GM20431 (cell line): ENCODE results near the gene FRMD4B.

Experiments
- in situ Hi-C: fragments of 300-500 bp; cut with MseI, MboI; formaldehyde crosslinking; loops from one replicate; pipeline ENCODE4 v1.15.0; 2020; ENCODE audit warnings: low sequenced_read_pairs; ENCODE audit not compliant: unreplicated experiment

FRMD4B gene

DNA sequence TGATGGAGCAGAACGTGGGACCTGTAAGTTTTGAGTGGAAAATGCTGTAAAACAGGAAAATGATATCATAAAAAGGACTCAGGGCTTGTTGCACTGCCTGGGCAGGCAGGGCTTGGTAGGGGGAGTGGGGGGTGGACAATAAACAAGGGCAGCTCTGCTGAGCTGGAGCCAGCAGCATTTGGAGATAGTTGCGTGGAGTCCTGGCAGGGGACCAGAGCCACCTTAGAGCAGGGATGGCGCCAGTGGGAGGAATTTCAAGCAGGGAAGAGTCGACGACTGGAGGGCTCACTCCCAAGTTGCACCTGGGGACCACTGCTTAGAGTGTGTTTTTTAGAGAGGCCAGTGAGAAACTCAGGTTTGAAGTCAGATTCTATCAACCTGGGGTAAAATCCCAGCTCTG, 22.7 kb upstream of the FRMD4B start:
- in situ Hi-C loops = loop anchor here (25.0 kb wide), 1 partner anchor 246 kb away; no protein-coding TSS in a partner anchor

DNA sequence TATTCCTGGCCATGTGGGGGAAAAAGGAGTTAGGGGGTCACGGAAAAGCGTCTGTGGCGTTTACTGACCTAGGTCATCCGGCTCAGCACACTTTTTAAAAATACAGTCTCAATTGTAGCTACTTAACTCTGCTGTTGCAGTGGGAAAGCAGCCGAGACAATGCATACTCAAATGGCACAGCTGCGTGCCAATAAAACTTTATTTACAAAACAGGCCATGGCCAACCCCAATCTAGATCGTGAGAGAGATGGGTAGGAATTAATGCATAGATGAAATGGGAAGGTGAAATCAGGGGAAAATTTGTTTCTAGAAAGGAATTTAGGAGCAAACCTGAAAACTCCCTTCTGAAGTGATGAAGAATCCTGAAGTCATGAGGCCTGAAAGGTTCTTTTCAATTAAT, 22.0 kb upstream of the FRMD4B start:
- in situ Hi-C loops = loop anchor here (25.0 kb wide), 1 partner anchor 246 kb away; no protein-coding TSS in a partner anchor

DNA sequence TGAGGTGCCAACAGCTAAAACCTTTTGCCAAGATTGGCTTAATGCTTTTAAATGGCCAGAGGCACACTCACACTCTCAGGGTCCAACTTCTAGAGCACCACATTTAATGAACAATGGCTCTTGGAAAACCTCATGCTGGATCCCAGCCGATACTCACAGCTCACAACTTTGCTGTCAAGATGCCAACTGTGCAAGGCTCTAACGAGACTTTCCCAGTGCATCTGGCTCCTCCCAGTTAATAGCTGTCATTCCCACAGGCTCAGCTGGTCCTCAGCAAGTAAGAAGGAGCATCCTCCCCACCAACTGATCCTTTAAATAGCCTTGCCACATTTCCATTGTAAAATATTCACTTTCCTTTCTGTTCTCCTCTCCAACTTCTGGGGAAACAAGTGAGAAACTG, 20.3 kb upstream of the FRMD4B start:
- in situ Hi-C loops = loop anchor here (25.0 kb wide), 1 partner anchor 244 kb away; no protein-coding TSS in a partner anchor

DNA sequence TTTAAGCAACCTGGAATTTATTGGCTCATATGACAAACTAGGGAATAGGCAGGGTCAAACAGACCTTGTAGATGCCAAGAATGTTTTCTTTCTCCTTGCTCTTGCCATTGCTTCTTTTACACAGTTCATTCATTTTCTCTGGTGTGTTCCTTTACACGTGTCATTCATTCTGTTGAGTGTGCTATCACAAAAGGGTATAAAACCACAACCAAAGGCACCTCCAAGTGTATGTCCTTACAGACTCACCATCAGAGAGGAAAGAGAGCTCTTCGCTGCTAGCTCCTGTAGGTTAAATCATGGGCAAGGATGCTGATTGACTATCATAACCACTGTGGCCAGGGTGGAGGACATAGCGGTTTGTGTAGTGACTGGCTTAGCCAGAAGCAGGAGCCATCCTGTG, 19.2 kb upstream of the FRMD4B start:
- in situ Hi-C loops = loop anchor here (25.0 kb wide), 1 partner anchor 243 kb away; no protein-coding TSS in a partner anchor

DNA sequence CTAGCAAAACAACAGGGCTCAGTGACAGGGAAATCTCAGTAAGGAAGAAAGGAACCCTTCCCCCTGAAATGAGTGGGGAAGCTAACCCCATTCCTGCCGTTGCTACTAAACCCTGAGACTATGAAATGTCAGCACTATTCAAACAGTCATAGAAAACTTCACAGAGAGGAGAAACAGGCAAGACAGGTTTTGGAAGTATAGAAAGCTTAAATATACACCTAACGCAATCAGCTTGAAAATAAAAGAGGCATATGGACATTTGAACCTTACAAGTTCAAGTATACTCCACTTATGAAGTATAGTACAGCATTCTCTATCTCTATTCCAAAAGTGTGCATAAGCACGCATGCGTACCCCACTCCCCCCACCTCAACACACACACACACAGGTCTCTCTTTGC, 17.6 kb upstream of the FRMD4B start:
- in situ Hi-C loops = loop anchor here (25.0 kb wide), 1 partner anchor 241 kb away; no protein-coding TSS in a partner anchor

DNA sequence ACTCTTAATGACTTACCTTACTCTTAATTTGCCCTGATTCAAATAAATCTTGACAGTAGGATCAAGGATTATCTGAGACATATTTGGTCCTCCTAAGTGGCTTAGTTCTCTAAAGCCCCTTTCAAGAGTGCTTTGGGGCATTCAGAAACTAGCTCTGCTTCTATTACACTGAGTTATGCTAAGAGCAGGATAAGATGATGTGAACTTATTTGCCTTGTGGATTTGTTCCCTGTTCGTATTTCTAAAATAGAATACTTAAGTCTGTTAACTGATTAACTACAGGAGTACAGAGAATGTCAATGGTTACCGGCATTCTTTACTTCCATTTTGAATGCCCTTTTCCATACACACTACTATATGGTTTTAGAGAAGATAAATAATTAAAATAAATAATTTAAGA, 14.8 kb upstream of the FRMD4B start:
- in situ Hi-C loops = loop anchor here (25.0 kb wide), 1 partner anchor 238 kb away; no protein-coding TSS in a partner anchor

DNA sequence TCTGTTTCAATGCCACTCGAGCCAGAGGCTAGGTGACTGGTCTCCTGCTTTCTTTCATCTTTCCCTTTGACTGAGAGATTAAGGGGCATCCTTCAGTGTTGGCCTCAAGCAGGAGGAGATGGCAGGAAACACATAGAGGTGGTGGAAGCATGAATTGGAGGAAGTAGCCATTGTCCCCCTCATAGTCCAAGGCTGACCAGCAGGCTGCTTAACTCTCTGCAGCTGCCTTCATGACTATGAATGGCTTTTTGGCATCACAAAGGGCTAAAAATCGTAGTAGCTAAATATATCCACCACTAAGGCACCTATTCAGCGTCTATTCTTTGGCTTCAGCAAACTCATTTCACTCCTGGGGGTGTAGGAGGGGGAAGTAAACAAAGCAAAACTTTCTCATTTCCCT, 7.0 kb upstream of the FRMD4B start:
- in situ Hi-C loops = no loop called here

DNA sequence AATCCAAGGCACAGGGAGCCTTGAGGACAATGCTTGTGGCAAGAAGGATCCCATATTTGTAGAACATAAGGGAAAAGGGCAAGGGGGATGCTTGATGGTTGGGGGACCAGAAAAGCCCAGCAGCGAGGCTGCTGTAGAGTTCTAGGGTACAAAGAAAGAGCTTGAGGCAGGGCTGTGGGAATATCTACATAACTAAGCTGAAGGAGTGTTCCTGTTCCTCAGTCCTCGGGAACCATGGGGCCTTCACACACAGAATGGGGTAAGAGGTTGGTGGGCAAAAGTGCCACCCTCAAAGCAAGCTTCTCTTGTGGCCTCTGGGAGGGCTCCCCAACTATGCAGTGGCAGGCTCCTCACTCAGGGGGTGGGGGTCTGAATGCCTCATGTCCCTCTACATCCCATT, 6.5 kb upstream of the FRMD4B start:
- in situ Hi-C loops = no loop called here

DNA sequence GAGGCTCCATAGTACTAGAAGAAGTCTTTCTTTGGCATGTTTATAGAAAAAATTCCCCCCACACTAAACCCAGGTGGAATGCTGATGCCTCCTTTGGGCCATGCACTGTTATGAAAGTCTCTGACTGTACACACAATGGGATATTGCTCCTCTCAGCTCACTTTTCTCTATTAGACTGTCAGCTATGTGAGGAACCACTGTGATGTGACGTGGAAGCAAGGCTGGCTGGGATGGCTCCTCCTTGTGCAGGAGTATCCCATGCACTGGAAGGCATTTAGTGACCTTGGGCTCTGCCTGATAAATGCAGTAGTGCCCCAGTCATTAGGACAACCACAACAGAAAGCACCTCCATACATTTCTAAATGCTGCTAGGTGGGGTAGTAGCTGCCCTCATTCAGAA, 5.7 kb upstream of the FRMD4B start:
- in situ Hi-C loops = no loop called here

DNA sequence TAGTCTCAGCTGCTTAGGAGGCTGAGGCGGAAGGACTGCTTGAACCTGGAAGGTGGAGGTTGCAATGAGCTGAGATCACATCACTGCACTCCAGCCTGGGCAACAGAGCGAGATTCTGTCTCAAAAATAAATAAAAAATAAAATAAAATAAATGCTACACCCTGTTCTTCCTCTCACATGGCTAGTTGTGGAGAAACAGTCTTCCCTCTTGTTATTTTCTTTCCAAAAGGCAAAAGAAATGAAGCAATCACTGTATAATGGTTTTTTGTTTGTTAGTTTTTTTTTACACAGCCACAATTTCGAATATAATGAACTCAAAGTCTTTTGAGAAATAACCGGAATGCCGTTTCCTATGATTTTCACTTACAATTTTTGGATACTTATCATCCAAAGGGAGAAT, 4.9 kb upstream of the FRMD4B start:
- in situ Hi-C loops = no loop called here

DNA sequence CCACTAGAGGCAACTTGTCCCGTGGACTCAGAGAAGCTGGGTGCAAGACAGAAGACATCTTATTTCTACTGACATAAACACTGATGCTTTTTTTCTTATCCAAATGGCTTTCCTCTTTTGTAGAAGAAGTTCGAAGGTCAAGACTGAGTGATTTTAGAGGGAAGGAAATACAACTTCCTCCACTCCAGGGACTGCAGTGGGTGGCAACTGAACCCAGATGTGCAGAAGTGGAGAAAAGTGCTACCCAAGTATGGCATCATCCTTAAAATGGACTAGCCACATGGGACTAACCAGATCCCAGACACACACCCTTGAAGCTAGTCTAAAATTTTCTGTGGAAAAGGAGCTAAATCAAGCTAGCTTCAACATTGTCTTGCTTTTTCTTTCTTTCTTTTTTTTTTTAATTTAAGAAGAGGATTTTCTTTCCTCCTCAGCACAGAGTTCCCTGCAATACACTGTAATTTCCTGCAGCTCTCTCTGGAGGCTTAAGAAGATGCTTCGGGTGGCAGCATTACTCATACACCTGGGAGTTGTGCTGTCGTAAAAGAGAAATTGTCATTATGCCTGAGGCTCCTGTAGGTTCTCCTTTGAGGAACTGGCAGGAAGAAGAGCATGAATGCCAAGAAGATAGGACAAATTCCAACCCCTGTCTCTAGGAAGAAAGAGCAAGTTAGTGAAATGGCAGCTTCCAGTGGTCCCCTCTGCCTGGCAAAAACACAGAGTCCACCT, 3.8 kb upstream of the FRMD4B start:
- in situ Hi-C loops = no loop called here

DNA sequence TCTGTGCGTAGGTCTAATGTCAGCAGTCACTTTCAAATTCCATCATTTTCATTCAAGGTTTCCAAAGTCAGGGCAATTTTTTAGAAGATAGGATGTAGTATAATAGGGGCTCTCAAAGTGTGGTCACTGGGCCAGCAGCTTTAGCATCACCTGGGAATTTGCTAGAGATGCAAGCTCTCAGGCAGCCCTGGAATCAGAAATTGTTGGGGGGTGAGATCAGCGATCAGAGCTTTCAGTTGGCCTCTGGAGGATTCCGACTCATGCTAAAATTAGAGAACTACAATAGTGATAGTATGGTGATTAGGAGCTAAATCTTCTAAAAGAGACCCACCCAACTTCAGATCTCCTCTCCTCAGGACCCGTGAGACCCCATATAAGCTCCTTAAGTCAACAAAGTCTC, 2.4 kb upstream of the FRMD4B start:
- in situ Hi-C loops = no loop called here

DNA sequence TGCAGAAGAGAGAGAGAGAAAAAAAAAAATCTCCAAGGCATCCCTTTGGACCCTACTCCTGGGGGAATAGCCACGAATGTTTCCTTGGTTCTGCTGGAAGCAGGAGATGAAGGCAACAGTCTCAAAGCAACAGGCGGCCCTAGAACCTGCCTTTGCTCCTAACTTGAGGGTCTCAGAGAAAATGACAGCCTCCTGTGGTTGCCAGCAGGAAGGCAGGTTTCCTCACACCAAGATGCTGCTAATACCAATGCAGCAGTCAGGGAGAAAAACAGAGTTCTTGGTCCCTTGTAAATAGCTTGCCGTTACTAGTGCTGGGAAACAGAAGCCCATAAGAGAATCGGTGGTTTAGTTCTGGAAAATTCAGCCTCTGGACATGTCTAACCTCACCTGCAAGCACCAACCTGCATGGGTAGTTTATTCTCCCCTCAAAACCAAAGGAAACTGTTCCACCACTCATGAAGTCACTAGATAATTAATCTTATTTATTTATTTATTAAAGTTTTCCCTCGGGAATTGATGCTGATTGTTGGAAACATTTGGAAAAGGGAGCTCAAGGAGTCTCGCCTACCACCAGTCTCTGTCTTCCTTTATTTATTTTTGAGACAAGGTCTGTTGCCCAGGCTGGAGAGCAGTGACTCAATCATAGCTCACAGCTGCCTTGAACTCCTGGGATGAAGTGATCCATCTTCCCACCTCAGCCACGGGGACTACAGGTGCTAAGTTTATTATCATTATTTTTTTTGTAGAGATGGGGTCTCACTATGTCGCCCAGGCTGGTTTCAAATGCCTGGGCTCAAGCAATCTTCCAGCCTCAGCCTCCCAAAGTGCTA, 883 bp upstream of the FRMD4B start:
- in situ Hi-C loops = no loop called here

DNA sequence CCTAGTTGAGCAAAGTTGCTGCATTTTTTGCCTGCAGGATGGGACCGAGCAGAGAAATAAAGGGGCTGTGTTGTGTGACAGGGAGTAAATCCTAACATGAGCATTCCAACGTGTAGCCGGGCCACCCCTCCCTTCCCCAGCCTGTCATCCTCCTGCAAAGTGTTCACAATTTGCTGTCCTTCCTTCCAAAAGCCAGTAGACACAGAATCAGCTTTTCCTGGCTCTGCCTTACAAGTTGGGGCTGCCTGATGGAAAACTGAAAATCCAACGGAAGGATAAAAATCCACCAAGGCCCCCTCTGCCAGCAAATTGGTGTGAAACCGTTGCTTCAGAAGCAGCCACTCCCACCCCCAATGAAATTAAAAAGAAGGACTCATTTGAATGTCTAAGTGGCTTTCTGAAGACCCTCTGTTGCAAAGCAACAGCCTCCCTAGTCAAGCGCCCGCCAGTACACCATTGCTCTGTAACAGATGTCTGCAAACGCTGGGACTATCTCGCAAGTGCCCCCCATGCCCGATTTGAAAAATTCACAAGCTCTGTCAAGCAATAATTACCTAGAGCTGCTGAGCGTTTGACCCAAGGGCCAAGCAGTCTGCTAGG, 665 bp downstream of the FRMD4B start:
- in situ Hi-C loops = no loop called here

DNA sequence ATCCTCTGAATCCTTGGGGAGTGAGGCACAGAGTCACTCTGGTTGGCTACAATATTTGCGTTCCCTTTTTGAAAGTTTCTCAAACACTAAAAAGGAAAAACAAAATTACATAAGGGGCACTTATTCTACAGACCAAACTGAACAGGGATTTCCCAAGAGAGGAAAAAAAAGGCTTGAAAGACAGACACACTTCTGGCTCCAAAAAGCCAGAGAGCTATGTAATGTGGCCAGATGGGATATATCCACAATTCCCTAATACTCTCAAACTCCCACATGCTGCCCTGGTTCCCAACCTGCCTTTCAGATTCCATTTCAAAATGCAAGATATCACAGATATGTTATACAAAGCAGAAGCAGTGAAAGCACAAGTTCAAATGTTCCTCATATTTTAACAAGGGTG, 1.6 kb downstream of the FRMD4B start:
- in situ Hi-C loops = no loop called here

DNA sequence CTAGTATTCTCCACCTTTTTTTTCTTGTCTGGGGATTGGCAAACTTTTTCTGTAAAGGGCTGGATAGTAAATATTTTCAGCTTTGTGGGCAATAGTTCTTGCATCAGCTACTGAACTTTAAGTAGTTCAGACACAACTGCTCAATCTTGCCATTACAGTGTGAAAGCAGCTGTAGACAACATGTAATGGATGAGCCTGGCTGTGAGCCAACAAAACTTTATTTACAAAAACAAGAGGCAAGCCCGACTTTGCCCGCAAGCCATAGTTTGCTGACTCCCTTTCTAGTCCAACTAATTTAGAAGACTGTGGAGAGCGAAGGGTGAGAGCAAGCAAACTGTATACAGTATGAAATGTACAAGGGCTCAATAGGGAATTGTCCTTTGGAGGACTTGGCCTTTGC, 6.2 kb downstream of the FRMD4B start:
- in situ Hi-C loops = no loop called here

DNA sequence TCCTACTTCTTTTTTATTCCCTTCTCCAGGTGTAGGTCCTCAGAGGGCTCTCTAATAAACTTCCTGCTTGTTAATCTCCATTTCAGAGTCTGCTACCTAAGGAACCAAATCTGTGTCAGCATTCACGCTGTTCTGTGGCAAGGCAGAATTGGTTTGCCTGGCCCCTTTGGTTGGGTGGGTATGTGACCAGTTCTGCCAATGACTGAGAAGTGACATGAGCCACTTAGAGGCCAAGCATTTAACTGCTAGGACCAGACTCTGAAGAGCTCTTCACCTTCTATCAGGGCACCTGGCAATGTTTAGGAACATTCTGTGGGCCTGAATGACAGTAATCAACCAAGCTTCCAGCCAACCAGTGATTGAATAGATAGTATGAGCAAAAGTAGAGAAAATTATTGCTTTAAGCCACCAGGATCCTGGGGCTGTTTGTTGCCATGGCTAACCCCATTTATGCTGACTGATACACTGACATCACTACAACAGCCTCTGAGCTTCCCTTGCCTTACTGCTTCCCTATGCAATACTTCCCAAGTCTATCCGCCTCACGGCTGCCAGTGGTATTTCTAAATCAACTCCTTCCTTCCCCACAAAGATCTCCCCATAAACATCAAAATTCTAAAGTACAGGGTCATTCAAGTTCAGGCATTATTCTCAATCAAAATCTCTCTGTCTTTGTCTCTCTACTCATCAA, 7.6 kb downstream of the FRMD4B start:
- in situ Hi-C loops = no loop called here

DNA sequence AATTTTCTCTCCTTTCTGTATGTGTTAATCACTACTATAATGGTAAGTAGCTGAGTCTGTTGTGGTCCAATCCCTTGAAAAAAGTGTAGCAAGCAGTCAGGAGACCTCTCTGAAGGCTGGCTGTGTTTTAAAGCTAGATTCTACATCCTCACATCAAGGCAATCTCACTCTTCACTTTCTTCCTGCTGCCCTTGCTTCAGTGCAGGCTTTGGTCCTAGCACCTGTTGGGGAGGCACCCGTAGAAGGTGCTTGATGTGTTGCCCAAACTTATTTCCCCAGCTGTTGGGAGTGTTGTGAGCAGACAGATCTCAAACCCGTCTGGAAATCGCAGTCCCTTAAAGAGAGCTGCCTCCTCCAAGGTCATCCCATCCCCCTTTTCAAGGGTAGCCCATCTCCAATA, 8.6 kb downstream of the FRMD4B start:
- in situ Hi-C loops = no loop called here

DNA sequence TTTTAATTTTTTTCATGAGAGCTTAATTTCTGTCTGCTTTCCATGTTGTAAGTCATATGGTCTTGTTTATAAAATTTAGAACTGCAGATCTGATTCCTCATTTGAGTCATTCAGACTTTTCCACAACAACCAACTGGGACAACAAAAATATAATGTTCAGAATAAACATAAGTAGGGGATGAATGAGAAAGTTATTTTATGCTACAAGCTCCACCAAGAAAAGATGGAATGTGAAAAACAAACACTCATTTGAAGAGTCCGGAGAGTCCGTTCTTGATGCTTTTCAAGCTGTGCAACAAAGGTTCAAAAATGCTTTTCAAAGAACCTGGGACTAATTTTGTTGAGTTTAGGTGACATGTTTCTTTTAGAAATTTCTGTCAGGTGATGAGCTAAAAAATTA, 9.2 kb downstream of the FRMD4B start:
- in situ Hi-C loops = no loop called here

DNA sequence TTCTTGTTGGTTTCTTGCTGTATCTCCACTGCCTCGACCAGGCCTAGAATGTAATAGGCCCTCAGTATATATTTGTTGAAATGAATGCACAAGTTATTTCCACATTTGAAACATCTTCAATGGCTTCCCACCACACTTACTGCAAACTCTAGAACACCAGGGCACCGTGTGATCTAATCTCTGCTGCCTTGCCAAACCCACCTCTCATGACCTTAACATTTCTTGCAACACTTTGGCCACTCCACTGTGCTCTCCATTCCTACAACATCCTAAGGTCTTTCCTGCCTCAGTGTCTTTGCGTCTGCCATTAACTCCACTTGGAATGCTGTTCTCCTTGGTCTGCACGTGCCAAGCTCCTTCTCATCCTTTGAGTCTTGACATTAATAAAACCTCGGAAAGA, 14.1 kb downstream of the FRMD4B start:
- in situ Hi-C loops = no loop called here
